H9 (cell line): ENCODE measurements around the gene STXBP1. TPM values are rescaled to one million over a fixed set of nuclear protein-coding genes. Genes with fewer than 3 reads are reported as not detected.

ENCODE experiments used
- DNase-seq: peaks from one replicate; pipeline ENCODE4 v3.0.0-alpha.2; 2017
- H2AFZ ChIP-seq: one replicate; pipeline ENCODE4 v1.6.1; 2013; ENCODE audit warnings: mild to moderate bottlenecking, low read length, control low read depth, moderate library complexity
- H2AK5ac ChIP-seq: 2 replicates; pipeline ENCODE4 v1.6.1; 2013; ENCODE audit warnings: low read length, control low read depth, mixed read lengths; ENCODE audit not compliant: insufficient read length
- H2BK120ac ChIP-seq: one replicate; pipeline ENCODE4 v1.6.1; 2013; ENCODE audit warnings: low read depth, mild to moderate bottlenecking, low read length, control low read depth, inconsistent platforms; ENCODE audit not compliant: poor library complexity, severe bottlenecking
- H2BK12ac ChIP-seq: 2 replicates; pipeline ENCODE4 v1.6.1; 2013; ENCODE audit warnings: low read length, control low read depth, mixed read lengths, low read depth; ENCODE audit not compliant: insufficient read length
- H2BK15ac ChIP-seq: 2 replicates; pipeline ENCODE4 v1.6.1; 2013; ENCODE audit warnings: low read depth, low read length, control low read depth
- H2BK20ac ChIP-seq: one replicate; pipeline ENCODE4 v1.6.1; 2013; ENCODE audit warnings: low read depth, mild to moderate bottlenecking, low read length, control low read depth, inconsistent platforms; ENCODE audit not compliant: poor library complexity, severe bottlenecking
- H2BK5ac ChIP-seq: 2 replicates; pipeline ENCODE4 v1.6.1; 2013; ENCODE audit warnings: low read length, control low read depth, mixed read lengths; ENCODE audit not compliant: insufficient read length
- H3K14ac ChIP-seq: 2 replicates; pipeline ENCODE4 v1.6.1; 2013; ENCODE audit warnings: low read length, control low read depth; ENCODE audit not compliant: insufficient read depth
- H3K18ac ChIP-seq: 2 replicates; pipeline ENCODE4 v1.6.1; 2013; ENCODE audit warnings: low read depth, mild to moderate bottlenecking, mixed read lengths, low read length, control low read depth; ENCODE audit not compliant: insufficient read length
- H3K23ac ChIP-seq: 2 replicates; pipeline ENCODE4 v1.6.1; 2013; ENCODE audit warnings: low read length, control low read depth, mixed read lengths, low read depth; ENCODE audit not compliant: insufficient read length
- H3K23me2 ChIP-seq: 2 replicates; pipeline ENCODE4 v1.6.1; 2013; ENCODE audit warnings: low read depth, mild to moderate bottlenecking, mixed read lengths, low read length, control low read depth; ENCODE audit not compliant: insufficient read length, poor library complexity, severe bottlenecking
- H3K27ac ChIP-seq: 2 replicates; pipeline ENCODE4 v1.5.1; 2013; ENCODE audit warnings: low read length, control low read depth, mixed read lengths, low read depth; ENCODE audit not compliant: insufficient read length
- H3K27me3 ChIP-seq: 2 replicates; pipeline ENCODE4 v1.6.1; 2013; ENCODE audit warnings: low read length, control low read depth, inconsistent platforms; ENCODE audit not compliant: insufficient read depth
- H3K4ac ChIP-seq: 2 replicates; pipeline ENCODE4 v1.6.1; 2013; ENCODE audit warnings: low read depth, mild to moderate bottlenecking, control low read depth, inconsistent platforms, low read length, moderate library complexity
- H3K4me1 ChIP-seq: 2 replicates; pipeline ENCODE4 v1.6.1; 2013; ENCODE audit warnings: low read length, control low read depth, inconsistent platforms; ENCODE audit not compliant: insufficient read depth
- H3K4me2 ChIP-seq: 2 replicates; pipeline ENCODE4 v1.6.1; 2013; ENCODE audit warnings: low read length, control low read depth, mixed read lengths; ENCODE audit not compliant: insufficient read length, insufficient read depth
- H3K56ac ChIP-seq: 2 replicates; pipeline ENCODE4 v1.6.1; 2013; ENCODE audit warnings: low read depth, mild to moderate bottlenecking, mixed read lengths, low read length, control low read depth; ENCODE audit not compliant: insufficient read length
- H3K79me1 ChIP-seq: 2 replicates; pipeline ENCODE4 v1.6.1; 2013; ENCODE audit warnings: low read depth, mild to moderate bottlenecking, moderate library complexity, low read length, control low read depth, inconsistent platforms; ENCODE audit not compliant: insufficient read depth, poor library complexity, severe bottlenecking
- H3K79me2 ChIP-seq: 2 replicates; pipeline ENCODE4 v1.6.1; 2013; ENCODE audit warnings: low read length, control low read depth, inconsistent platforms; ENCODE audit not compliant: insufficient read depth
- H3K9ac ChIP-seq: 2 replicates; pipeline ENCODE4 v1.6.1; 2013; ENCODE audit warnings: low read length, control low read depth, mixed read lengths; ENCODE audit not compliant: insufficient read length; ENCODE audit errors: extremely low read depth
- H3K9me3 ChIP-seq: one replicate; pipeline ENCODE4 v1.6.1; 2013; ENCODE audit warnings: low read depth, low read length, inconsistent platforms; ENCODE audit not compliant: control insufficient read depth
- H3T11ph ChIP-seq: one replicate; pipeline ENCODE4 v1.6.1; 2013; ENCODE audit warnings: mild to moderate bottlenecking, low read length, control low read depth, inconsistent platforms
- H4K20me1 ChIP-seq: one replicate; pipeline ENCODE4 v1.6.1; 2013; ENCODE audit not compliant: control insufficient read depth, insufficient read length, insufficient read depth
- H4K5ac ChIP-seq: 2 replicates; pipeline ENCODE4 v1.6.1; 2013; ENCODE audit warnings: low read depth, mild to moderate bottlenecking, mixed read lengths, low read length, control low read depth; ENCODE audit not compliant: insufficient read length
- H4K8ac ChIP-seq: replicated peaks from 2 replicates; pipeline ENCODE4 v1.6.1; 2013; ENCODE audit warnings: low read length, control low read depth, mixed read lengths, low read depth; ENCODE audit not compliant: insufficient read length
- H4K91ac ChIP-seq: 2 replicates; pipeline ENCODE4 v1.6.1; 2013; ENCODE audit warnings: low read depth, mild to moderate bottlenecking, moderate library complexity, mixed read lengths, low read length, control low read depth; ENCODE audit not compliant: insufficient read length
- H3K27ac Mint-ChIP-seq, 3 experiments: 2 replicates in 2 of 3; 3 replicates in 1 of 3; pipeline ENCODE4 v1.8.0; 2020 to 2021; ENCODE audit warnings: mixed read lengths in 3 of 3, mild to moderate bottlenecking in 1 of 3, moderate library complexity in 1 of 3
- H3K27me3 Mint-ChIP-seq: 2 replicates; pipeline ENCODE4 v1.8.0; 2021; ENCODE audit warnings: low read depth, mild to moderate bottlenecking, moderate library complexity, mixed read lengths
- H3K36me3 Mint-ChIP-seq, 3 experiments: 2 replicates in 2 of 3; 3 replicates in 1 of 3; pipeline ENCODE4 v1.8.0; 2020 to 2021; ENCODE audit warnings: low read depth in 3 of 3, mixed read lengths in 3 of 3; ENCODE audit not compliant: insufficient read depth in 1 of 3
- H3K4me1 Mint-ChIP-seq, 2 experiments: 2 replicates each; pipeline ENCODE4 v1.8.0; 2020; ENCODE audit warnings: mixed read lengths in 2 of 2
- H3K4me3 Mint-ChIP-seq, 2 experiments: 2 replicates in 1 of 2; 3 replicates in 1 of 2; pipeline ENCODE4 v1.8.0; 2020 to 2021; ENCODE audit warnings: mild to moderate bottlenecking in 2 of 2, mixed read lengths in 2 of 2, moderate library complexity in 1 of 2
- H3K9me3 Mint-ChIP-seq, 2 experiments: 2 replicates in 1 of 2; 3 replicates in 1 of 2; pipeline ENCODE4 v1.8.0; 2020; ENCODE audit warnings: mild to moderate bottlenecking in 2 of 2, mixed read lengths in 2 of 2, moderate library complexity in 1 of 2
- WGBS: extraction: QIAGEN DNeasy Blood & Tissue Kit; methylation state at CpG from one replicate; pipeline ENCODE4 v1.1.7; 2013; ENCODE audit warnings: missing lambda C conversion rate, low lambda C conversion rate, mixed read lengths; ENCODE audit not compliant: insufficient read length; ENCODE audit errors: extremely low coverage; 5-methylcytosine and 5-hydroxymethylcytosine counted together
- total RNA-seq: library from RNA; stranded (reverse); gene quantifications from 2 replicates; pipeline ENCODE4 v1.2.1, GENCODE V29; 2021
- TF ChIP-seq, protein P1 (sequence below): fragments of 200-600 bp; sonication (generic); conservative IDR thresholded peaks from 3 replicates; pipeline ENCODE4 v1.8.0; 2021; ENCODE audit warnings: antibody characterized with exemption, mild to moderate bottlenecking

The STXBP1 gene
- total RNA-seq, 1 experiment from 2014 or later = 22.3 TPM

DNA sequence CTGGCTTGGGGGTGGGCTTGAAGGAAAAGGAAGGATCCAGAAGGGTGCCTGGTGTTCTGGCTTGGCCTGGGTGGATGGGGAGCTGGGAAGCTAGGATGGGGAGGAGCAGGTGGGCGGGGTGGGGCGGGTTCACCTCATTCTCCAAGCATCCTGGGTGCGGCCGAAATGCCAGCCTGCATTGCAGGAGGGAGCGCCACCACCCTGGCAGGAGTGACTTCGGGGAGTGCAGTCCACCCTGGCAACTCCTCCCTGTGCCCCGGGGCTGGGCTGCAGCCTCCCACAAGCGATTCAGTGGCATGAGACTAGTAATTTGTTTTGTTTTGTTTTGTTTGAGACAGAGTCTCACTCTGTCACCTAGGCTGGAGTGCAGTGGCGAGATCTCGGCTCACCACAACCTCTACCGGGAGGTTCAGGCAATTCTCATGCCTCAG is 109.3 kb downstream of the STXBP1 start:
- no CpG with 5 or more reads among the region's 11 CpGs for WGBS
- no peak for DNase-seq
- Histone ChIP-seq H4K8ac (no peak overlapping the region), H4K91ac (no peak overlapping the region), H3K4ac (no peak overlapping the region), H2BK20ac (no peak overlapping the region), H2AK5ac (no peak overlapping the region), H3T11ph (no peak overlapping the region), H3K14ac (no peak overlapping the region), H2AFZ (no peak overlapping the region), H2BK12ac (no peak overlapping the region), H3K4me2 (no peak overlapping the region), H2BK120ac (no peak overlapping the region), H4K20me1 (no peaks in the 10 kb centered on the region), H2BK15ac (no peak overlapping the region), H3K27me3 (no peaks in the 10 kb centered on the region), H3K56ac (no peak overlapping the region), H2BK5ac (no peak overlapping the region), H3K9ac (no peak overlapping the region), H3K79me1 (no peaks in the 10 kb centered on the region), H3K9me3 (no peaks in the 10 kb centered on the region), H3K18ac (no peak overlapping the region), H4K5ac (no peak overlapping the region), H3K79me2 (no peaks in the 10 kb centered on the region), H3K27ac (no peak overlapping the region), H3K4me1 (no peaks in the 10 kb centered on the region; the same call in 1 of the 2 replicates), H3K23ac (no peak overlapping the region), H3K23me2 (peaks cover 1% of the 10 kb centered on the region)
- Mint-ChIP-seq H3K27me3 (no peaks in the 10 kb centered on the region), H3K36me3 (no peaks in the 10 kb centered on the region), H3K9me3 (no peaks in the 10 kb centered on the region; a peak in 1 of 5 replicates), H3K4me1 (peaks cover 0 to 12% of the 10 kb centered on the region in 2 experiments; a peak in 3 of 4 replicates), H3K4me3 (no peak overlapping the region), H3K27ac (no peak overlapping the region; a peak in 1 of 7 replicates)
- TF ChIP-seq, protein P1, sequence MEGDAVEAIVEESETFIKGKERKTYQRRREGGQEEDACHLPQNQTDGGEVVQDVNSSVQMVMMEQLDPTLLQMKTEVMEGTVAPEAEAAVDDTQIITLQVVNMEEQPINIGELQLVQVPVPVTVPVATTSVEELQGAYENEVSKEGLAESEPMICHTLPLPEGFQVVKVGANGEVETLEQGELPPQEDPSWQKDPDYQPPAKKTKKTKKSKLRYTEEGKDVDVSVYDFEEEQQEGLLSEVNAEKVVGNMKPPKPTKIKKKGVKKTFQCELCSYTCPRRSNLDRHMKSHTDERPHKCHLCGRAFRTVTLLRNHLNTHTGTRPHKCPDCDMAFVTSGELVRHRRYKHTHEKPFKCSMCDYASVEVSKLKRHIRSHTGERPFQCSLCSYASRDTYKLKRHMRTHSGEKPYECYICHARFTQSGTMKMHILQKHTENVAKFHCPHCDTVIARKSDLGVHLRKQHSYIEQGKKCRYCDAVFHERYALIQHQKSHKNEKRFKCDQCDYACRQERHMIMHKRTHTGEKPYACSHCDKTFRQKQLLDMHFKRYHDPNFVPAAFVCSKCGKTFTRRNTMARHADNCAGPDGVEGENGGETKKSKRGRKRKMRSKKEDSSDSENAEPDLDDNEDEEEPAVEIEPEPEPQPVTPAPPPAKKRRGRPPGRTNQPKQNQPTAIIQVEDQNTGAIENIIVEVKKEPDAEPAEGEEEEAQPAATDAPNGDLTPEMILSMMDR = no peak
